GM10266 (cell line): ENCODE data around the gene RNGTT.
"Not testable (repeated sequence)": the region's sequence is repeated elsewhere in the genome, so short reads cannot be mapped to it uniquely, and the experiment has no call there.

Experiments used
- DNase-seq: peaks from one replicate; pipeline ENCODE4 v3.0.0; 2012; ENCODE audit errors: extremely low spot score
- TF ChIP-seq, protein P1 (sequence below): IDR thresholded peaks from 2 replicates; pipeline ENCODE4 v1.5.1; 2012; ENCODE audit warnings: mild to moderate bottlenecking, low read depth; ENCODE audit not compliant: control insufficient read depth, insufficient read depth; ENCODE audit errors: missing control alignments

RNGTT gene

DNA sequence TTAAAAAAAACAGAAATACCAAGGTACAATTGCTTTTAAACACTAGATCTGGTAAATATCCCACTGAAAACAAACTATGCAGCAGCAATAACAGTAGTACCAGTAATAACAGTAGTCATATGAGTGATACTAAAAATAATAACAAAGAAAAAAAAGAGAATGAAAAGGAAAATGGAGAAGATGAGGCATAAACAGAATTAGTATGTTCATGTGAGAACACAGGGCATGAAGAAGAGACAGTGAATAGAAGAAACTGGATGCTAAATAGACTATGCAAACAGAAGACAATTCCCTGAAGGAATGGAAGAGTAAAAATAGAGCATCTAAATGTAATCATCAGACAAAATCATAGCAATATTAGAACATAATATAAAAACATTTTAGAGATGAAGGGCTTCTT is 121.1 kb downstream of the RNGTT start:
- no peak for DNase-seq
- TF ChIP-seq, protein P1, sequence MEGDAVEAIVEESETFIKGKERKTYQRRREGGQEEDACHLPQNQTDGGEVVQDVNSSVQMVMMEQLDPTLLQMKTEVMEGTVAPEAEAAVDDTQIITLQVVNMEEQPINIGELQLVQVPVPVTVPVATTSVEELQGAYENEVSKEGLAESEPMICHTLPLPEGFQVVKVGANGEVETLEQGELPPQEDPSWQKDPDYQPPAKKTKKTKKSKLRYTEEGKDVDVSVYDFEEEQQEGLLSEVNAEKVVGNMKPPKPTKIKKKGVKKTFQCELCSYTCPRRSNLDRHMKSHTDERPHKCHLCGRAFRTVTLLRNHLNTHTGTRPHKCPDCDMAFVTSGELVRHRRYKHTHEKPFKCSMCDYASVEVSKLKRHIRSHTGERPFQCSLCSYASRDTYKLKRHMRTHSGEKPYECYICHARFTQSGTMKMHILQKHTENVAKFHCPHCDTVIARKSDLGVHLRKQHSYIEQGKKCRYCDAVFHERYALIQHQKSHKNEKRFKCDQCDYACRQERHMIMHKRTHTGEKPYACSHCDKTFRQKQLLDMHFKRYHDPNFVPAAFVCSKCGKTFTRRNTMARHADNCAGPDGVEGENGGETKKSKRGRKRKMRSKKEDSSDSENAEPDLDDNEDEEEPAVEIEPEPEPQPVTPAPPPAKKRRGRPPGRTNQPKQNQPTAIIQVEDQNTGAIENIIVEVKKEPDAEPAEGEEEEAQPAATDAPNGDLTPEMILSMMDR, result no peak

DNA sequence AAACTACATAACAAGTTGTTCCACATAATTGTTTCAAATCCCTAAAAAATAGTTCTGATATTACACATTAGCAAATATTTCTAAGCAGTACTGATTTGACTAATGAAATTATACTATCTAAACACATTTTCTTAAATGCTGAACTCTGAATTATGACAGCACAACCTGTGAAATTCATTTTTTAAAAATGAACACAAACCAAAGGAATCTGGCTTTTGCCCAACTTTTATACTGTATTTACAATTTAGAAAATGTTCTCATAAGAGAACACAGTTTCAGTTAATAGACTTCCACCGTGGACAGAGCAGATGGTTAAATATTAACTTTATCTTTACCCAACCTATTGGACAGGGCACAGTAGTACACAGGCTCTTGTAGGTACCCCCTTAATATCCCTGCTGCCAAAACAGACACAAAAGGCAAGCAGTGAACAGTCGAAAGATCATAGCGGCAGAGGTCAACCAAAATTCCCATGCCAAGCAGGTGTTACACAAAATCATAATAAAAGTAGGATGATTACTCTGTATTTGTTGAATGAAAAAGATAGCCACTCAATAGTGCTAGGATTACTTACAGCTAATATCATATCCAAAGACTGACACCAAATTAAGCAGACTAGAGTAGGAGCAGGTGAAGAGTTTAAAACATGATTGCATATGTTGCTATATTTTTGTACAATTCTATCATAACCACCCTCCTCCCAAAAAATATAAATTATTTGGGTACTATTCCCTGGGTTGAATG is 122.5 kb downstream of the RNGTT start:
- no peak for DNase-seq
- TF ChIP-seq, protein P1, result no peak

DNA sequence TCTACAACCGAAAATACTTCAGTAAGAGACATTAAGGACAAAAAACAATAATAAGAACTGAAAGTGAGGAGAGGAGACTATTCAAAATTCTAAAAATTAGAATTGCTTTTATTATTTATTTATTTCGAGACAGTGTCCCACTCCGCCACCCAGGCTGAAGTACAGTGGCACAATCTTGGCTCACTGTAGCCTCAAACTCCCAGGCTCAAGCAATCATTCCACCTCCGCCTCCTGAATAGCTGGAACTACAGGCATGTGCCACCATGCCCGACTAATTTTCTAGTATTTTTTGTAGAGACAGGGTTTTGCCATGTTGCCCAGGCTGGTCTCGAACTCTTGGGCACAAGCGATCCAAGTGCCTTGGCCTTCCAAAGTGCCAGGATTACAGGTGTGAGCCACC is 123.1 kb downstream of the RNGTT start:
- TF ChIP-seq, protein P1, result no peak
- DNase-seq, result no peak

DNA sequence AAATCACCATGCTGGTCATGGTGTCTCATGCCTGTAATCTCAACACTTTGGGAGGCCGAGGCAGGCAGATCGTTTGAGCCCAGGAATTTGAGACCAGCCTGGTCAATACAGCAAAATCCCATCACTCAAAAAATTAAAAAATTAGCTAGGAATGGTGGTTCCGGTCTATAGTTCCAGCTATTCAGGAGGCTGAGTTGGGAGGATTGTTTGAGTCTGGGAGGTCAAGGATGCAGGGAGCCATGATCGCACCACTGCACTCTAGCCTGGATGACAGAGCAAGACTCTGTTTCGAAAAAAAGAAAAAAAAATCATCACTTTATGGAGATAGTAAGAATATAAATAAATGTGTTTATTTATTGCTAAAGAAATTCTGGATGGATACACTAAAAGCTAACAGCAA is 124.1 kb downstream of the RNGTT start:
- no peak for DNase-seq
- TF ChIP-seq, protein P1, result no peak

DNA sequence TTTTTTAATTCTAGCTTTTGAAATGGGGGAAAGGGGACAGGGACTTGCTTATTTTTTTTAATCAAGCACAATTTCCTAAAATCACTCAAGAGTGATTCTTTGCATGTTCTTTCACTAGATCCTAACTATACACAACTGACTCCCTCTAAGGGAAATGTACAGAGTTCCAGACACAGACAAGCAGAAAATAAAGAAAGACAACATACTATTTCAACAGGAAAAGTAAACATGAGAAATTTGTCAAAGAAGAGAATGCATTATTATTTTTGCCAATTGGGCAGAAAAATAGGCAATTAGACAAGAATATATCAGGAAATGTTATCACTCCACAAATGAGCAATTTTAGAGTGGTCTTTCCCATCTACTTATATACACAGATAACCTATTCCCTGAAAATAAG is 128.2 kb downstream of the RNGTT start:
- TF ChIP-seq, protein P1, result no peak
- DNase-seq, result no peak

DNA sequence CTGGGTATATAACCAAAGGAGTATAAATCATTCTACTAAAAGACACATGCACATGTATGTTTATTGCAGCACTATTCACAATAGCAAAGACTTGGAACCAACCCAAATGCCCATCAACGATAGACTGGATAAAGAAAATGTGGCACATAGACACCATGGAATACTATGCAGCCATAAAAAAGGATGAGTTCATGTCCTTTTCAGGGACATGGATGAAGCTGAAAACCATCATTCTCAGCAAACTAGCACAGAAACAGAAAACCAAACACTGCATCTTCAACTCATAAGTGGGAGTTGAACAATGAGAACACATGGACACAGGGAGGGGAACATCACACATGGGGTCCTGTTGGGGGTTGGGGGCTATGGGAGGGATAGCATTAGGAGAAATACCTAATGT is 130.3 kb downstream of the RNGTT start:
- not testable (repeated sequence) for DNase-seq

DNA sequence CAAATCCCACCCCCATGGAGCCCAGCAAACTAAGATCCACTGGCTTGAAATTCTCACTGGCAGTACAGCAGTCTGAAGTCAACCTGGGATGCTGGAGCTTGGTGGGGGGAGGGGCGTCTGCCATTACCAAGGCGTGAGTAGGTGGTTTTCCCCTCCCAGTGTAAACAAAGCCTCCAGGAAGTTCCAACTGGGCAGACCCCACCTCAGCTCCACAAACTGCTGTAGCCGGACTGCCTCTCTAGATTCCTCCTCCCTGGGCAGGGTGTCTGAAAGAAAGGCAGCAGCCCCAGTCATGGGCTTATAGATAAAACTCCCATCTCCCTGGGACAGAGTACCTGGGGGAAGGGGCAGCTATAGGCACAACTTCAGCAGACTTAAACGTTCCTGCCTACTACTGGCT is 135.8 kb downstream of the RNGTT start:
- not testable (repeated sequence) for DNase-seq

DNA sequence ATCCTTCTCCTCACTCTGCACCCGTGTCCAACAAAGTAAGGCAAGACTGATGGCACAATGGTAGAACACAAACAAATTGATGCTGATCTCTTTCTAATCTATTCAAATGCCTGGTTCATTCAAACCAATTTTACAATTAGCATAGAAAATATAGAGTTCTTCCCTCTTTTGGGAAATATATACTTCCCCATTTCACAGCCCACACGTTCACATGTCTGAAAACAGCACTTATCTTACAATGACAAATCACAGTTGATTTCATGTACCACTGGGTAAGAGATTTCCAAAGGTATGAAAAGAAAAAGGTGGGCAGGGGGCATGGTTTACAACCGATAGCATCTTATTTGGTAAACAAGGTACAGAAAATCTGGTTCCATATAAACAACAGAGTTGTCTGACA is 137.6 kb downstream of the RNGTT start:
- TF ChIP-seq, protein P1, result no peak

More for the DNA sequence above, 137.6 kb downstream of the RNGTT start:
- DNase-seq, result no peak
